MM.1S (cell line): Measurements from ENCODE around the gene SEPTIN1.
A peak's percentile ranks its signal among the peaks of the same experiment; 100 is the strongest.

Experiments
- DNase-seq: peaks from one replicate; pipeline ENCODE4 v3.0.0-alpha.2; 2015
- H2AFZ ChIP-seq: fragments of 300-600 bp; sonication (generic); 2 replicates; pipeline ENCODE4 v1.6.0; 2016; ENCODE audit warnings: antibody characterized with exemption, low read length
- H3F3A ChIP-seq: fragments of 300-600 bp; sonication (generic); 2 replicates; pipeline ENCODE4 v1.6.1; 2016; ENCODE audit warnings: mild to moderate bottlenecking, antibody characterized with exemption, low read length, moderate library complexity, mixed read lengths; ENCODE audit not compliant: insufficient read depth
- H3K27ac ChIP-seq: fragments of 300-600 bp; sonication (generic); 2 replicates; pipeline ENCODE4 v1.5.1; 2016; ENCODE audit warnings: mild to moderate bottlenecking, low read length
- H3K27me3 ChIP-seq: fragments of 300-600 bp; sonication (generic); replicated peaks from 2 replicates; pipeline ENCODE4 v1.6.0; 2016; ENCODE audit warnings: low read length; ENCODE audit not compliant: insufficient read depth
- H3K36me3 ChIP-seq: fragments of 300-600 bp; sonication (generic); replicated peaks from 2 replicates; pipeline ENCODE4 v1.6.1; 2016; ENCODE audit warnings: mild to moderate bottlenecking, low read length, mixed read lengths; ENCODE audit not compliant: insufficient read depth
- H3K4me1 ChIP-seq: fragments of 300-600 bp; sonication (generic); 2 replicates; pipeline ENCODE4 v1.6.1; 2016; ENCODE audit warnings: low read length, mixed read lengths
- H3K4me2 ChIP-seq: fragments of 300-600 bp; sonication (generic); 2 replicates; pipeline ENCODE4 v1.6.0; 2016; ENCODE audit warnings: low read depth, low read length
- H3K4me3 ChIP-seq: fragments of 300-600 bp; sonication (generic); 2 replicates; pipeline ENCODE4 v1.5.1; 2016; ENCODE audit warnings: low read length, mixed read lengths
- H3K79me2 ChIP-seq: fragments of 300-600 bp; sonication (generic); 2 replicates; pipeline ENCODE4 v1.6.1; 2016; ENCODE audit warnings: mixed run types, low read length, mixed read lengths
- H3K9ac ChIP-seq: fragments of 300-600 bp; sonication (generic); 2 replicates; pipeline ENCODE4 v1.6.1; 2016; ENCODE audit warnings: low read length, mixed read lengths
- H3K9me2 ChIP-seq: fragments of 300-600 bp; sonication (generic); replicated peaks from 2 replicates; pipeline ENCODE4 v1.6.1; 2016; ENCODE audit warnings: mild to moderate bottlenecking, low read length, mixed read lengths; ENCODE audit not compliant: insufficient read depth
- H3K9me3 ChIP-seq: fragments of 300-600 bp; sonication (generic); replicated peaks from 2 replicates; pipeline ENCODE4 v1.6.1; 2016; ENCODE audit warnings: mild to moderate bottlenecking, low read length, mixed read lengths; ENCODE audit not compliant: insufficient read depth
- H4K20me1 ChIP-seq: fragments of 300-600 bp; sonication (generic); 2 replicates; pipeline ENCODE4 v1.6.1; 2016; ENCODE audit warnings: mild to moderate bottlenecking, low read length, moderate library complexity, mixed read lengths; ENCODE audit not compliant: insufficient read depth
- CTCF ChIP-seq: fragments of 300-600 bp; sonication (generic); IDR thresholded peaks from 2 replicates; pipeline ENCODE4 v1.5.1; 2016; ENCODE audit warnings: antibody characterized with exemption, low read length, mixed read lengths
- EZH2 ChIP-seq: fragments of 300-600 bp; sonication (generic); optimal IDR thresholded peaks from 2 replicates; pipeline ENCODE3; 2017; ENCODE audit warnings: low read depth, mild to moderate bottlenecking, antibody characterized with exemption, low read length, mixed read lengths
- EZH2phosphoT487 ChIP-seq: fragments of 300-600 bp; sonication (generic); IDR thresholded peaks from 2 replicates; pipeline ENCODE4 v1.6.1; 2018; ENCODE audit warnings: antibody characterized with exemption, low read length

Gene SEPTIN1

GRCh38 chr16:30372038-30372712 lies 10.2 kb downstream of the SEPTIN1 start:
- H4K20me1 ChIP-seq, result peaks cover 13% of the 10 kb centered on the region
- peak overlapping the region; percentile 93; the same call in 1 of the 2 replicates for H3K4me2 ChIP-seq
- peaks cover 19% of the 10 kb centered on the region for H3K4me1 ChIP-seq
- H3K27me3 ChIP-seq, result no peaks in the 10 kb centered on the region
- H3K9me2 ChIP-seq, result no peaks in the 10 kb centered on the region
- no peaks in the 10 kb centered on the region for H3K36me3 ChIP-seq
- peaks cover 27% of the 10 kb centered on the region for H3K79me2 ChIP-seq
- TF ChIP-seq CTCF, result no peak
- TF ChIP-seq EZH2phosphoT487, result no peak
- TF ChIP-seq EZH2, result no peak
- no peaks in the 10 kb centered on the region for H3K9me3 ChIP-seq
- H3K9ac ChIP-seq, result no peak overlapping the region
- H3K27ac ChIP-seq, result no peak overlapping the region
- no peak overlapping the region for H3K4me3 ChIP-seq
- DNase-seq, result no peak
- peak overlapping the region; percentile 35; the same call in 1 of the 2 replicates for H2AFZ ChIP-seq
- H3F3A ChIP-seq, result peaks cover 15% of the 10 kb centered on the region

- Histone ChIP-seq H3K9me2 (no peaks in the 10 kb centered on the region), H3K36me3 (no peaks in the 10 kb centered on the region), H3K9ac (peak overlapping the region; percentile 58), H3F3A (peaks cover 14% of the 10 kb centered on the region), H3K4me3 (peak overlapping the region; percentile 60), H3K4me2 (peak overlapping the region; percentile 93), H3K27ac (peak overlapping the region; percentile 59; the same call in 1 of the 2 replicates), H3K27me3 (no peaks in the 10 kb centered on the region), H3K79me2 (peaks cover 36% of the 10 kb centered on the region), H2AFZ (peak overlapping the region; percentile 54), H3K4me1 (peaks cover 18% of the 10 kb centered on the region), H3K9me3 (no peaks in the 10 kb centered on the region), H4K20me1 (peaks cover 13% of the 10 kb centered on the region)
- TF ChIP-seq EZH2, result no peak
- TF ChIP-seq EZH2phosphoT487, result no peak
- no peak for TF ChIP-seq CTCF
- DNase-seq, result no peak
Measured at GRCh38 chr16:30371248-30371816, 11.0 kb downstream of the SEPTIN1 start.

GRCh38 chr16:30370456-30371247 lies 11.7 kb downstream of the SEPTIN1 start, which contains the start of gene TBC1D10B:
Gene TBC1D10B, minus strand, starts transcription at chr16:30370494. Its CDS starts 311 bp downstream, at chr16:30370183.
- Histone ChIP-seq H3K27ac (peak within 1 kb of the TSS; percentile 59; the same call in 1 of the 2 replicates), H3K27me3 (no peaks in the 10 kb centered on the region), H3K9ac (peak within 1 kb of the TSS; percentile 81), H3K4me1 (peaks cover 18% of the 10 kb centered on the region), H3K36me3 (no peaks in the 10 kb centered on the region), H3K9me2 (no peaks in the 10 kb centered on the region), H4K20me1 (peaks cover 13% of the 10 kb centered on the region), H3K79me2 (peaks cover 42% of the 10 kb centered on the region), H3K4me2 (peak within 1 kb of the TSS; percentile 97), H3K9me3 (no peaks in the 10 kb centered on the region), H3K4me3 (peak within 1 kb of the TSS; percentile 96), H3F3A (peaks cover 14% of the 10 kb centered on the region), H2AFZ (peak within 1 kb of the TSS; percentile 54; the same call in 1 of the 2 replicates)
- DNase-seq, result peak; percentile 99
- TF ChIP-seq EZH2phosphoT487 (no peak), CTCF (0 out of 2 replicates have a peak, but pooled peaks have one; percentile 21)
